ENCODE results near the gene SYNJ2.

Gene SYNJ2

DNA sequence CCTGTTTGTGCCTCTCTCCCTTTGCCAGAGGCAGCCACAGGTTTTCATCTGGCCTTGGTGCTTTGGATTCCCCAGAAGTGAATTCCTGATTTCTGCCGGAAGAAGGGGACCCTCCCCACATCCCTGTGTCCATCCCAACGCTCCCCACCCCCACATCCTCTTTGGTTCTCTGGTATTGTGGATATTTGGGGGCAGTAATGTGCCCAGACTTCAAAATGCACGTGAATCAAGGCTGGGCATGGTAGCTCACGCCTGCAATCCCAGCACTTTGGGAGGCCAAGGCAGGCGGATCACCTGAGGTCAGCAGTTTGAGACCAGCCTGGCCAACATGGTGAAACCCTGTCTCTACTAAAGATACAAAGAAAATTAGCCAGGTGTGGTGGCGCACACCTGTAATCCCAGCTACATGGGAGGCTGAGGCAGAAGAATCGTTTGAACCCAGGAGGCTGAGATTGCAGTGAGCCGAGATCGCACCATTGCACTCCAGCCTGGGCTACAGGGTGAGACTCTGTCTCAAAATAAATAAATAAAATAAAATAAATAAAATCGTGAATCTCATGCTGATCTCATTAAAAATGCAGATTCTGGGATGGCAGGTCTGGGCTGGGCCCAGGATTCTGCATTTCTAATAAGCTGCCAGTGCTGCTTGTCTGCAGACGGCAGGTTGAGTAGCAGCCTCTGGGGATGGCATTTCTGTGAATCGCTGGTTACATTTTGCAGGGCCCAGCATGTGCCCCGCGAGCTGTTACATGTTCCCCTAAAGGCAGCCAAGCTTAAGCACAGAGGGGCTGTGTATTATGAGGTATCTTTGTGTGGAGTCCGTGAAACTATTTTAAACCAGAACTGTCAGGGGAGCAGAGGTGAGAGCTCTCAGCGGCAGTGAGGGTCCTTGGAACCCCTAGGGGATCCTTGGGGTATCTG lies 49.0 kb downstream of the SYNJ2 start:
- DNase-seq, result no peak

DNA sequence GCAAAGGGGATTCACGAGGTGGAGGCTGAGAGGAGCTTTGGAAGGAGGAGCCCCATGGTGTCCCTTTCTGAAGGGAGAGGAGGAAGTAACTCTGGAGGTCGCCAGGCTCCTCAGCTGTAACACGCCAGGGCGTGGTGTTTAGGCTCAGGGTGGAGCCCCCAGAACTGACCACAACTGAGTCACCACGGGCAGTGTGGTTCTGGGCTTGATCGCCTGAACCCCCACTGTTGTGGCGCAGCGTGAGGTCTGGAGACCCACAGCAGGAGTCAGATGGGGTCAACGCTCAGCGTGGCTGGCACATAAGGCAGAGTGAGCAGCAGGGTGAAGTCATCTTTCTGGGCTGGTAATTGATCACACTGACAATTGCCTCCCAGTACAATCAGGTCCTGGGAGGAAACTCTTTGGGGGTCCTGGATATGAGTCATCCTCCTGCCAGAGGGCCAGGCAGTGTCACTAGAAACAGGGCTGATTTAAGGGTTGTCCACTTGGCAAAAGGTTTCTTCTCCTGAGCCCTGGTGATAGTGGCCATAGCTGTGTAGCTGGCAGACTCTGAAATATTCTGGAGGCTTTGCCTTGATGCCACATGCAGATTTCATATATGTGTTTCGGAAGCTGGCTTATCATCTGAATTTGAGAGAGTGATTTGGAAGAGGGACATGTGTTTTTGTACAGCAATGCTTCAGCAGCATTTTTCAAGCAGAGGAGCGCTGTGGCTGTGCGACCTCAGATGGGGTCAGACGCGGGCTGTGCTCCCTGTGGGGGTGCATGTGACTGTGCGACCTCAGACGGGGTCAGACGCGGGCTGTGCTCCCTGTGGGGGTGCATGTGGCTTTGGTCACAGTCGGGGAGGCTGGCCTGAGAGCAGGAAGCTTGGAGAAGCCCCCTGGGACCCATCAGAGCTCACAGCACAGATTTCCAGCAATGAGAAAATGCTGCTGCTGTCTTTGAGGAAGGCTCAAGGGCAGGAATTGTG lies 50.0 kb downstream of the SYNJ2 start:
- peak; percentile 43 for DNase-seq

DNA sequence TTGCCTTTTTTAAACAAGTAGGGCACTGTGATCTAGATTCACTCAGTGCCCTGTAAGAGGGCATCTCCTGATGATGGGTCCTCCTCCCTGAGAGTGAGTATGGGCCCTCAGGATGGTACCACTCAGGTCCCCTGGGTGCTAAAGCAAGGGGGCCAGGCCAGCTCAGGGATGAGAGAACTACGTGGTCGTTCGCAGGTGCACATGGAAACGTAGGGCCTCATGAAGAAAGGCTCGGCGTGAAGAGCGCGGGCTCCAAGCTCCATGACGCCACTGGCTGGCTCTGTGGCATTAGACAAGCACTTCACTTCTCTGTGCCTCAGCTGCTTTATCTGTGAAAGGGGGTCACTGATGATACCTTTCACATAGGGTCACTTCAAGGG lies 50.7 kb downstream of the SYNJ2 start:
- no peak for DNase-seq

GRCh38 chr6:158033077-158033750 lies 51.6 kb downstream of the SYNJ2 start:
- DNase-seq, result no peak

DNA sequence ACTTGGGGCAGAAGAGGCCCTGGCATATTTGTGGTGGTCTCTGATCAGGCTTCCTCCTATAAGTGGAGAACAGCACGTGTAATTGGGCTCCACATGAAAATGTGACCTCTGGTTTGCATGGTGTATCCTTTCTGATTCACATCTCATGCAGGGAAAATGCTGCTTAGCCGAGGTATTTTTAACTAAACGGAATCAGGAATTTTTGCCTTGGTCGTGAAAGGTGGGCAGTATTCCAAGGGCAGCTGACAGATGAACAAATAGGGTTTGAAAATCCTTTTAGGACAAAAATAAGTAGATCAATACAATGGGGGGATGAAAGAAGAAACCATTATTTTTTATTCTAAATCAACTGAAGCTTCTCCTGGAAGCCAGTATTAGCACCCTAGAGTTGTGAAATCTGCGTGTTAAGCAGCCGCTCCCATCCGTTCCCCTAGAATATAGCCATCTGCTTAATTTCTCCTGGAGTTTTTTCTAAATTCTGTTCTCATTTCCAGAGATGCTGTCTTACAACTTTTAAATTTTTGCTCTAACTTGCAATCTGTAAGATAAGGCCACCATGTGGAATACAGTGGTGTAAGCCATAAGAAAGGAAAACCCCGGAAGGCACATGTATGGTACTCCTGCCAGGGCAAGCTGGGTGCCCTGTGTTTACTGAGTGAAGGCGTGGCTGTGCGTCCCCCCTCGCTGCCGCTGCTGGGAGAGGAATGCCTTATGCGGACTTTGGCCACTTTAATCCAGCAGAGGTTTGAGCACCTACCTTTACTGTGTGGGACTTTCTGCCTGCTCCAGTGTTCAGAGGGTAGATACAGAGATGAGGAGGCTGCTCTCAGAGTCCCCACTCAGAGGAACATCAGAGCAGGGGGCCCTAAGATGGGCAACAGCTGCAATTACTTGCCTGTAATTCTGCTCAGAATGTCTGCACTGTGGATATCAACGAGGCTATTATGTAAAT lies 52.4 kb downstream of the SYNJ2 start:
- DNase-seq, result no peak

DNA sequence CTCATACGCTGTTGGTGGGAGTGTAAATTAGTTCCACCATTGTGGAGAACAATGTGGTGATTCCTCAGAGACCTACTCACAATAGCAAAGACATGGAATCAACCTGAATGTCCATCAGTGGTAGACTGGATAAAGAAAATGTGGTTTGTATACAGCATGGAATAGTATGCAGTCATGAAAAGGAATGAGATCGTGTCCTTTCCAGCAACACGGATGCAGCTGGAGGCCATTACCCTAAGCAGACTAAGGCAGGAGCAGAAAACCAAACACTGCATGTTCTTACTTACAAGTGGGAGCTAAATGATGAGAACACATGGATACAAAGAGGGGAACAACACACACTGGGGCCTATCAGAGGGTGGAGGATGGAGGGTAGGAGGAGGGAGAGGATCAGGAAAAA lies 54.6 kb downstream of the SYNJ2 start:
- no peak for DNase-seq

DNA sequence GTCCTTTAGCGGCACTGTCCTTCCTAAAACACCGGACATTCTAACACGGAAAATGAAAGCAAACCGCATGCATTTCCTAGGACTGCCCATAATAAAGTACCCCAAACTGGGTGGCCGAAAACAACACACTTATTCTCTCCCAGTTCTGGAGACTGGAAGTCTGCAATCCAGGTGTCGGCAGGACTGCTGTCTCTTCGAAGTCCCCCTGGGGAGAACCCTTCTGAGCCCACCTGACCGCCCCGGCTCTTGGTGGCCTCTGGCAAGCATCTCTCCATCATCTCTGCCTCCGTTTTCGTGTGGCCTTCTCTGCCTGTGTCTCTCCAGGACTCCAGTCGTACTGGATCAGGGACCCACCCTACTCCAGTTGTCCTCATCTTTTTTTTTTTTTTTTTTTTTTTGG lies 55.4 kb downstream of the SYNJ2 start:
- DNase-seq, result no peak

DNA sequence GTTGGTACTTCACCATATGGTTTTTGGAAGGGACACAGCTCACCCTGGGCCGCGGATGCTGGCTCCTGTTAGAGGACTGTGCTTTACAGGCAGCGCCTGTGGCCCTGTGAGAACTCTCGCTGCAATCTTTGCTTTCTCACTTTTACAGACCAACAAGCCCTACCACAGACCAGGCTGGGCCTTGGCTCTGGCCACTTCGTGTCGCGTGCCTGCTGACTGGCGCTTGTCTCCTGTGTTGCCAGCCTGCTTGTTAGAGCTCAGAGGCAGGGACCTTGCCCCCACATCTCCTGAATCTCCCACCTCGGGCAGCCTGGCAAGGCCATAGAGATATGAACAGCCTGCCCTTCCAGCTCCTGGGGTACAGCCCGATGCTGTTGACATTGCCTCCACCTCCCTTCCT lies 56.1 kb downstream of the SYNJ2 start:
- no peak for DNase-seq

- no peak for DNase-seq
Measured at GRCh38 chr6:158038291-158039177, 56.9 kb downstream of the SYNJ2 start.

- DNase-seq, result no peak
Measured at GRCh38 chr6:158039178-158039557, 57.5 kb downstream of the SYNJ2 start.

DNA sequence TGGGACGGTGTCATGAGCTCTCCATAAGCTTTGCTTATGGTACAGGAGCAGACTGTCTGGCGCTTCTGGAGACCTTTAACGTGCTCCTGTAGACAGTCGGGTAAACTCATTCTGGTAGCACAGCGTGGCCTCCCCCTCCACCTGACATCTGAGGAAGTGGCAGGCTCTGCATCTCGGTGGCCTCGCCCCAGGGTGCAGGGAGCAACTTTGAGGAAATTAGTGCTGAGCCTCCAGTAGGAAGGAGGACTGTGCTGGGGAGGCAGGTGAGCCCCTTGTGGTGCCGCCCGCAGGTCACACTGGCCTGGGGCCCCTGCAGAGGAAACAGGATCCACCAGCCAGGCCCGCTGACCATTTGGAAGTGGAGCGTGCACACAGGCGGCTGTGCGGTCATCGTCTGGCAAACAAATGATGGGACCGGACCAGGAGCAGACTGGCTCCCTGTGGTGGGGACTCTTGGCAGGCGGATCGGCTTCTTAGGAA lies 57.9 kb downstream of the SYNJ2 start:
- no peak for DNase-seq

DNA sequence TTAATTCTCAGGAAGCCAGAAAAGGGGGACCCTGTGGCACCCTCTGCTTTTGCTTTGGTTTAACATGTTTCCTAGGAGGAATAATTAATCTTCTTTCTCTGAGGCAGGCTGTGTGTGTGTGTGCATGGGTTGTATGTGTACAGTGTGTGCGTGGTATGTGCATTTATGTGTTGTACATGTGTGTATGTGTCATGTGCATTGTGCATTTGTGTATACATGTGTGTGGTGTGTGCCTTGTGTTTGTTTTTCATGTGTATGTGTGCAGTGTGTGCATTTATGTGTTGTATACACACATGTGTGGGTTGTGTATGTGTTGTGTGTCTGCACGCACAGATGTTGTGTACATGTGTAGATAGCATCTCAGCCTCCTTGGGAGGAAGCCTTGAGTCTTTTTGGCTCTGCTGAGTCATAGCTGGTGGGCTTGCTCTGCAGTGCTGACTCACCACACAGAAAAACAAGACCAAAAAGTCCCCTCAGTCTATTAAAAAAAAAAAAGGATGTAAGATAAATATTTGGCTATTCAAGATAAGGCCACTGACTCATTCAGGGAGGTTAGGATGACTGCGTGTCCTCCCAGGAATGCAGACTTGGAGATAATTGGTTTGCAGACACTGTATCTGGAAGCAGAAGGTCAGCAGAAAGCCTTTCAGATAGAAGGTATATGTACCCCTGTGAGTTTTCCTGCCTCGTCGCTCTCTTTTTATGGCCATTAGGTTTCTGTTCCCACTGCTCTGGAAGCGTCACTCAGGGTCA lies 58.6 kb downstream of the SYNJ2 start:
- DNase-seq, result peak; percentile 47

DNA sequence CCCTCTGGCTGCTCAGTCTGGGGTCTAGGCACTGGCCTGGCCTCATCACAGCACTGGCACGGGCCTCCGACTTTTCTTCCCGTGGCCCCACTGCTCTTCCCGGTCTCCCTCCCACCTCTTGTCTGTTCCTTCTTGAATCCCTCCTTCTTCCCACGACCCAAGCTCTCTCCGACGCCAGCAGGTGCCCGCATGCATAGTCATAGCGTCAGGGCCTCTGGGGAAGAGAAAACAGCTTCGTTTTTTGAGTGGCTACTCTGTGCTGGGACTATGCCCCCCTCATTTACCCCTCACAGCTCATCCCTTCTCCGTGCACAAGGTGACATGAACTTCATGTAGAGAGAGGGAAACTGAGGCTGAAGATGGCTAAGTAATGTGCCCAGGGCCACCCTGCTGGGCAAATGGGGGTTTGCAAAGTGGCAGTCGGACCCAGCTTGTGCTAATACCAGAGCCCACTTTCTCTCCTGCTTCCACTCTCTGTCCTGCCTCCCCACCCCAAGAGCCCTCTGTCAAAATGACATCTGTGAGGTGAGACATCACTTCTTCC lies 59.2 kb downstream of the SYNJ2 start:
- no peak for DNase-seq

- no peak for DNase-seq
Measured at GRCh38 chr6:158041370-158041769, 59.7 kb downstream of the SYNJ2 start.

DNA sequence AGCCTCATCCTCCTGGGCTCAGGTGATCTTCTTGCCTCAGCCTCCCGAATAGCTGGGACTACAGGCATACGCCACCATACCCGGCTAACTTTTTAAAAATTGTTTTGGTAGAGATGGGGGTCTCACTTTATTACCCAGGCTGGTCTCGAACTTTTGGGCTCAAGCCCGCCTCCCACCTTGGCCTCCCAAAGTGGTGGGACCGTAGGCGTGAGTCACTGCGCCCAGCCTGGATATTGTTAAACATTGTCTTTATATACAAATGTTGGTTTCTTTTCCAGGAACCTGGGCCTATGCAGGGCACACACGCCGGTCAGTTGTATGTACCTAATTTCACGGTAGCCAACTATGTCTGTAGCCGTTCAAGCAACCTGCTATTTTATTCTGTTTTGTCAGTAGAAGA lies 60.1 kb downstream of the SYNJ2 start:
- DNase-seq, result no peak

GRCh38 chr6:158042245-158042798 lies 60.7 kb downstream of the SYNJ2 start:
- no peak for DNase-seq

DNA sequence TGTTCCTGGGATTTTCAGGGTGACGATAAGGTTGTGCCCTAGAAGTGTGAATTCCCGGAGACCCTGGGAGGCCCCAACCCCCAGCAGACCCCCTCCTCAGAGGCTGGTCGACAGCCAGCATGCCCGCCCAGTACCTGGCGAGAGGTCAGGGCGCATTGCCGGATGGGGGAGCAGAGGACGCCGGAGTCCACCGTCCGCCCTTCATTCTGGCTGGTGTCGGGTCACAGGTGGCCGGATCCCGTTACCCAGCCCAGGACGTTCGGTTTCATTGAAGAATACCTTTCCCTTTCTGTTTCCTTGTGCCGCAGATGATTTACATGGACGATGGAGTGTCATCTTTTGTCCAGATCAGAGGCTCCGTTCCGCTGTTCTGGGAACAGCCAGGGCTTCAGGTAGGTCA lies 61.3 kb downstream of the SYNJ2 start:
- no peak for DNase-seq

DNA sequence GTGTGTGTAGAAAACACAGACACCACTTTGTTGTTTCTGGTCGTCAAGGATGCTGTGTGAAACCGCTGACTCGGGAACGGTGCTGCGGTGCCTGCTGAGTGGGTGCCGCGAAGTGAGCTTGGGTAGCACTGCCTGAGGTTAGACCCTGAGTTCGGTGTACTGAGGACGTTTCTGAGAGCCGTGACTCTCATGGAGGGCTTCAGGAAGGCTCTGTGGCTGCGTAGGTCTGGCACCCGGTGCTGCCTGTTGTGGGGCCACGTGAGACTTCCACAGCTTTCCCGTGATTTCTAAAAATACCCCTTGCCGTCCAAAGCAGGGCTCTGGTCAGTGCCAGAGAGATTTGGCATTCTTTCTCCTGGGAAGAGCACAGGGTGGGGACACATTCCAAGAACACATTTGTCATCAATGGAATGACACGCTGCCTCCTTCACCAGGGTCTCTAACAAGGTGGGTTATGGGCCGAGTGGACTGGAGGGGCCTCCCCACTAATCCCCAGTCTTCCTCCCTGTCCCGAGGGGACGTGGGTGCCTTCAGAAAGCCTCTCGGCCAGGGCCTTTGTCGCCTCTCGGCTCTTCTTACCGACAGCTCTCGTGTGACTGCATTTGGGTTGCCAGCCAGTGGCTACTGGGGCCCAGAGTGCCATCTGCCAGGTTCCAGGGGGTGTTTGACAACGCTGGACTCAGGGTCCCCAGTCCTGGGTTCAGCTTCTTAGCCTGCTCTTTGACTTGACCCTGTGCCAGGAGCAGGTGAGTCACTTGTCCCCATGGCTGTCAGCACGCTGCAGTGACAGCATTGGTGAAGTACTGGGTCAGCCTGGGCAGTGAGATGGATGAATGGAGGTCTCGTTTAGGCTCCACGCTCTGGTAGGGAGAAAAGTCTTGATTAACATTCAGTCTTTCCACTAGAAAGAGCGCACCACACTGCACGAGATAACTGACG lies 62.2 kb downstream of the SYNJ2 start:
- DNase-seq, result no peak
